GM21723 (cell line): ENCODE measurements around the gene EXO5.
A peak's percentile ranks its signal among the peaks of the same experiment; 100 is the strongest.
"Not testable (repeated sequence)": the region's sequence is repeated elsewhere in the genome, so short reads cannot be mapped to it uniquely, and the experiment has no call there.

Experiments
- ATAC-seq: cut with Tn5 transposase; IDR thresholded peaks from one replicate; pipeline ENCODE4 v1.9.1; 2021; ENCODE audit warnings: mild to moderate bottlenecking, moderate library complexity; ENCODE audit not compliant: unreplicated experiment

Gene EXO5

GRCh38 chr1:40508375-40509341, at the start of gene EXO5:
TSS of gene EXO5 (plus strand) at chr1:40508767. CDS start at chr1:40514545, 5,778 bp downstream.
- peak; percentile 93 for ATAC-seq

GRCh38 chr1:40462956-40463590, 45.5 kb upstream of the EXO5 start:
- ATAC-seq = no peak

- no peak for ATAC-seq
Observed at GRCh38 chr1:40469327-40469726, 39.2 kb upstream of the EXO5 start.

GRCh38 chr1:40475268-40475667, 33.3 kb upstream of the EXO5 start:
- ATAC-seq = no peak

- ATAC-seq = peak; percentile 84
Observed at GRCh38 chr1:40476924-40477677, 31.5 kb upstream of the EXO5 start, which contains the start of gene ZFP69. TSS of gene ZFP69 (plus strand) at chr1:40477290. CDS start at chr1:40479362, 2,072 bp downstream.

- peak; percentile 15 for ATAC-seq
Observed at GRCh38 chr1:40477678-40478053, 30.9 kb upstream of the EXO5 start.

GRCh38 chr1:40478276-40478675, 30.3 kb upstream of the EXO5 start:
- ATAC-seq = no peak

- ATAC-seq = no peak
Observed at GRCh38 chr1:40479156-40479555, 29.4 kb upstream of the EXO5 start.

GRCh38 chr1:40495315-40495903, 13.2 kb upstream of the EXO5 start:
- ATAC-seq = no peak

- not testable (repeated sequence) for ATAC-seq
Observed at GRCh38 chr1:40502651-40503050, 5.9 kb upstream of the EXO5 start.

- ATAC-seq = no peak
Observed at GRCh38 chr1:40507973-40508372, 594 bp upstream of the EXO5 start.

GRCh38 chr1:40519517-40519916, 10.9 kb downstream of the EXO5 start:
- ATAC-seq = no peak

- ATAC-seq = no peak
Observed at GRCh38 chr1:40530735-40531380, 22.3 kb downstream of the EXO5 start.

GRCh38 chr1:40531381-40532061, 23.0 kb downstream of the EXO5 start, which contains the start of gene ZNF684:
TSS of gene ZNF684 (plus strand) at chr1:40531637. CDS start at chr1:40533167, 1,530 bp downstream.
- peak; percentile 93 for ATAC-seq

- ATAC-seq = no peak
Observed at GRCh38 chr1:40532062-40532389, 23.5 kb downstream of the EXO5 start.

GRCh38 chr1:40532844-40533424, 24.4 kb downstream of the EXO5 start:
- no peak for ATAC-seq

GRCh38 chr1:40534589-40534988, 26.0 kb downstream of the EXO5 start:
- ATAC-seq = no peak

GRCh38 chr1:40535732-40536131, 27.2 kb downstream of the EXO5 start:
- no peak for ATAC-seq

- ATAC-seq = no peak
Observed at GRCh38 chr1:40539338-40539737, 30.8 kb downstream of the EXO5 start.
